Common myeloid progenitor, CD34-positive (primary cell): Measurements from ENCODE around the gene ABCF3.

Experiments
- CTCF ChIA-PET: fragments of 350-600 bp; sonication (Branson Sonifier 250); formaldehyde crosslinking; loops from one replicate; lab custom pipeline; 2021; ENCODE audit warnings: antibody characterized with exemption; lab: Charles Lee
- POLR2A ChIA-PET: fragments of 350-600 bp; sonication (Branson Sonifier 250); formaldehyde crosslinking; loops from one replicate; lab custom pipeline; 2021; ENCODE audit warnings: antibody characterized with exemption; lab: Charles Lee
- DNase-seq, 3 donors: peaks; one replicate each; pipeline versions ENCODE4 v3.0.0 to v3.0.0-alpha.2; 2013
- H3K27ac ChIP-seq, 2 experiments: 1 replicate in 1 of 2; 2 replicates in 1 of 2; pipeline ENCODE4 v1.7.0; 2013; ENCODE audit warnings: inconsistent platforms in 2 of 2, low read length in 2 of 2, mild to moderate bottlenecking in 2 of 2, low read depth in 1 of 2, moderate library complexity in 1 of 2; ENCODE audit not compliant: severe bottlenecking in 2 of 2, insufficient read depth in 1 of 2, poor library complexity in 1 of 2
- H3K27me3 ChIP-seq, 5 experiments: replicated peaks in 2 of 5; 1 replicate in 3 of 5; 2 replicates in 2 of 5; pipeline versions ENCODE4 v1.6.1 to v1.7.0; 2013; ENCODE audit warnings: low read length in 4 of 5, mild to moderate bottlenecking in 2 of 5, moderate library complexity in 2 of 5, inconsistent platforms in 1 of 5; ENCODE audit not compliant: insufficient read depth in 5 of 5, control insufficient read depth in 4 of 5
- H3K36me3 ChIP-seq, 4 experiments: 1 replicate in 2 of 4; 2 replicates in 2 of 4; pipeline versions ENCODE4 v1.6.1 to v1.7.0; 2013; ENCODE audit warnings: low read length in 3 of 4, control low read depth in 1 of 4, mild to moderate bottlenecking in 1 of 4; ENCODE audit not compliant: control insufficient read depth in 4 of 4, insufficient read depth in 4 of 4
- H3K4me1 ChIP-seq, 4 experiments: 1 replicate in 3 of 4; 2 replicates in 1 of 4; pipeline versions ENCODE4 v1.6.1 to v1.7.1; 2013; ENCODE audit warnings: low read length in 3 of 4, mild to moderate bottlenecking in 3 of 4, control low read depth in 1 of 4, inconsistent platforms in 1 of 4, moderate library complexity in 1 of 4; ENCODE audit not compliant: control insufficient read depth in 4 of 4, insufficient read depth in 4 of 4; ENCODE audit errors: control extremely low read depth in 1 of 4
- H3K4me3 ChIP-seq, 7 experiments: 1 replicate in 4 of 7; 2 replicates in 3 of 7; pipeline versions ENCODE4 v1.5.1 to v1.7.0; 2013; ENCODE audit warnings: mild to moderate bottlenecking in 7 of 7, low read length in 6 of 7, moderate library complexity in 6 of 7, inconsistent platforms in 2 of 7, low read depth in 2 of 7, control low read depth in 1 of 7; ENCODE audit not compliant: insufficient read depth in 4 of 7, control insufficient read depth in 1 of 7; ENCODE audit errors: extremely low read depth in 1 of 7
- H3K9me3 ChIP-seq, 5 experiments: 1 replicate in 4 of 5; 2 replicates in 1 of 5; pipeline versions ENCODE4 v1.6.1 to v1.7.1; 2013; ENCODE audit warnings: low read length in 4 of 5, mild to moderate bottlenecking in 2 of 5, inconsistent platforms in 1 of 5, low read depth in 1 of 5, moderate library complexity in 1 of 5; ENCODE audit not compliant: control insufficient read depth in 4 of 5, insufficient read depth in 2 of 5; ENCODE audit errors: control extremely low read depth in 1 of 5
- WGBS: methylation state at CpG from one replicate; pipeline ENCODE4 v1.1.5; 2013; ENCODE audit not compliant: insufficient coverage; 5-methylcytosine and 5-hydroxymethylcytosine counted together

ABCF3 gene

DNA sequence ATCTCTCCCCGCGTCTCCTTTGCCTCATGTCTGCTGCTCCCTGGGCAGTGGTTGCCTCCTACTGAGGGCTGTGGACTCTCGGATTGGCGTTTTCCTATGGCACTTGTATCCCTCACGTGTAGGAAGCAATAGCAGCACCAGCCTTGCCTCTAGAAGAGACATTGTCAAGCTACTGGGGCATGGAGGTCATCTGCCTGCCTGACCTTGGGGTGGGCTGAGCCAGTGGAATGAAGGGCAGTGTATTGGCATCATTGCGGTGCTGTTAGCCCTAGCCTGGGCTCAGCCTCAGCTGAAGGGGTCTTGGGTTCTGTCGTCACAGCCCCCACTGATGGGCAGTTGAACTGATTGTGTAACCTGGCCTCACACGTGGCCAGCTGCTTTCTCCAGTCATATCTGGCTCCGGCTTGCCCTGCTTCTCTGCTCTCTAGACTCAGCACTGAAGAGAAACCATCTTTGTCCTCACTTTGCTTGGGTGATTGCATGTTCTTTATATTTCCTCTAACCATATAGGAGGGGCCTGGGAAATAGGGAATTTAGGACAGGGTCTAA, 8.1 kb downstream of the ABCF3 start:
- 97% methylated on average over 7 of the region's 9 CpGs for WGBS
- H3K27ac ChIP-seq: no peak overlapping the region
- DNase-seq: no peak
- H3K4me3 ChIP-seq: no peak overlapping the region
- ChIA-PET POLR2A (no interaction called here), CTCF (interaction anchor here (0.7 to 1.9 kb wide), 5 partner anchors 10 to 231 kb away, joined by 3 to 6 read pairs (median 4); partner anchors contain the start of gene AP2M1)
- H3K9me3 ChIP-seq: no peaks in the 10 kb centered on the region
- H3K27me3 ChIP-seq: no peaks in the 10 kb centered on the region
- H3K36me3 ChIP-seq: peaks cover 9 to 68% (median 54%) of the 10 kb centered on the region in 4 experiments
- H3K4me1 ChIP-seq: no peaks in the 10 kb centered on the region

GRCh38 chr3:184196536-184196935, 10.5 kb downstream of the ABCF3 start:
- POLR2A ChIA-PET: no interaction called here
- peaks cover 4 to 44% (median 33%) of the 10 kb centered on the region in 4 experiments for H3K36me3 ChIP-seq

DNA sequence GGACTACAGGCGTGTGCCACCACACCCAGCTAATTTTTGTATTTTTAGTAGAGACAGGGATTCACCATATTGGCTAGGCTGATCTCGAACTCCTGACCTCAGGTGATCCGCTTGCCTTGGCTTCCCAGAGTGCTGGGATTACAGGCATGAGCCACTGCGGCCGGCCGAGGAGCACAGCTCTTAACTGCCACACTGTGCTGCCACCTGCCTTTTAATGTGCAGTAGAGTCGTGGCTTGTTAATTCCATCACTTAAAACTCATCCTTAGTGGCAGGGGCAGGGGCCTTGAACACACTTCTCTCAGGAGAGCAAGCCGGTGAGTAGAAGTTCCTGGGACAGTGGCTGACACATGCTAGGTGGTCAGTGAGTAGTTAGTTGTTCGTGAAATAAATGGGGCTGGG, 12.5 kb downstream of the ABCF3 start:
- Histone ChIP-seq H3K36me3 (peaks cover 3 to 25% (median 17%) of the 10 kb centered on the region in 4 experiments), H3K27ac (no peak overlapping the region), H3K4me1 (no peaks in the 10 kb centered on the region), H3K27me3 (no peaks in the 10 kb centered on the region), H3K4me3 (no peak overlapping the region), H3K9me3 (no peaks in the 10 kb centered on the region)
- CTCF ChIA-PET: interaction anchor here (1.1 to 1.3 kb wide), 2 partner anchors 29 to 300 kb away, joined by 3 to 6 read pairs; no protein-coding TSS in a partner anchor
- no peak for DNase-seq
- 100% methylated on average over 4 of the region's 9 CpGs for WGBS
- POLR2A ChIA-PET: no interaction called here

More at GRCh38 chr3:184196536-184196935, 10.5 kb downstream of the ABCF3 start:
- no peak for DNase-seq
- Histone ChIP-seq H3K4me3 (no peak overlapping the region), H3K4me1 (no peaks in the 10 kb centered on the region), H3K27ac (no peak overlapping the region), H3K27me3 (no peaks in the 10 kb centered on the region), H3K9me3 (no peaks in the 10 kb centered on the region)
- WGBS: 89% methylated on average over 6 of the region's 6 CpGs
- CTCF ChIA-PET: interaction anchor here (1.0 to 1.1 kb wide), 2 partner anchors 9 to 31 kb away, joined by 3 read pairs; no protein-coding TSS in a partner anchor

DNA sequence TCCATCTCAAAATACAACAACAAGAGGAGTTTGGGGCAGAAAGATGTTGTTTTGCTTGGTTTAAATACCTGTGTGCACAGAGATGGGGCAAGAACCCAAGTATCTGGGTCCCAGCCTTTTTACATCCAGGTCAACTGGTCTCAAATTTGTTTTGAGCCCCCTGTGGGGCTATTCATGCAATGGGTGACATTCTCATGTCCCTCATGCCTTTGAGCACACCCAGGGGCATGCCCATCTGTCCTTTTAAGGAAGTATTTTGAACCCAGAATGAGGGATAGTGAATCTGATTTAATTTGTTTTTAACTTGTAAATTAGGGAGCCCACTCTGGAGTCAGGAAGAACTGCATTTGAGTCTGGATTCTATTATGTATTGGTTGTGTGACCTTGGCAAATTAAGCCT, 14.8 kb downstream of the ABCF3 start:
- DNase-seq: no peak
- ChIA-PET CTCF (no interaction called here), POLR2A (no interaction called here)
- no peak overlapping the region for H3K27ac ChIP-seq
- H3K9me3 ChIP-seq: no peaks in the 10 kb centered on the region
- H3K27me3 ChIP-seq: no peaks in the 10 kb centered on the region
- H3K4me1 ChIP-seq: no peaks in the 10 kb centered on the region
- H3K4me3 ChIP-seq: no peak overlapping the region
- H3K36me3 ChIP-seq: peaks cover 0 to 6% (median 4%) of the 10 kb centered on the region in 4 experiments

- peaks cover 2 to 10% (median 3%) of the 10 kb centered on the region in 5 experiments for H3K27me3 ChIP-seq
- no peak overlapping the region for H3K4me3 ChIP-seq
- ChIA-PET POLR2A (no interaction called here), CTCF (interaction anchor here (0.6 to 2.2 kb wide), 6 partner anchors 9 to 336 kb away, joined by 3 to 8 read pairs (median 4); no protein-coding TSS in a partner anchor)
- no peak overlapping the region for H3K27ac ChIP-seq
- H3K4me1 ChIP-seq: no peaks in the 10 kb centered on the region
- no peaks in the 10 kb centered on the region for H3K36me3 ChIP-seq
- DNase-seq: no peak
- 92% methylated on average over 8 of the region's 8 CpGs for WGBS
- no peaks in the 10 kb centered on the region for H3K9me3 ChIP-seq
These were observed 17.5 kb downstream of the ABCF3 start for GRCh38 chr3:184203526-184203925.

DNA sequence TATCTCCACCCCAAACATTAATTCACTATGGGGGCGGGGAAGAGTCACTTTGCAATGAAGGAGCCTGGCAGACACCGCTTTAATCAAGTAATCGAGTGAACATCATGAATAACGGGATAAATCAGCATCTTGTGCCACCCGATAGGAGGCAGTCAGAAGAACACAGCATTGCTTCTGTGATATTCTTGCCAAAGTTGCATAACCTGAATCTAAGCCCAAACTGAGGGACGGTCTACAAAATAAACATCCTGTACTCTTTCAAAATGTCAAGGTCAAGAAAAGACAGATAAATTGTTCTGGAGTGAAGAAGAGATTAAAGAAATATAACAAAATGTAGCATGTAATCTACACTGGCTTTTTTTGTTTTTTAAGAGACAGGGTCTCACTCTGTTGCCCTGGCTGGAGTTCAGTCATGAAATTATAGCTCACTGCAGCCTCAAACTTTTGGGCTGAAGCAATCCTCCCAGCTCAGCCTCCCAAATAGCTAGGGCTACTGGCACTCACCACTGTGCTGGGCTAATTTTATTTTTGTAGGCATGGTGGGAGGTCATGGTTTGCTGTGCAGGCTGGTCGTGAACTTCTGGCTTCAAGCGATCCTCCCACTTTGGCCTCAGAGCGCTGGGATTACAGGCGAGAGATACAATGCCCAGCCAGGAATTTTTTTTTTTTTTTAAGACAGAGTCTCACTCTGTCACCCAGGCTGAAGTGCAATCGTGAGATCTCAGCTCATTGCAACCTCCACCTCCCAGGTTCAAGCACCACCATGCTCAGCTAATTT, 23.3 kb downstream of the ABCF3 start:
- DNase-seq: no peak
- Histone ChIP-seq H3K4me1 (no peaks in the 10 kb centered on the region), H3K36me3 (no peaks in the 10 kb centered on the region), H3K4me3 (no peak overlapping the region), H3K9me3 (no peaks in the 10 kb centered on the region), H3K27ac (no peak overlapping the region), H3K27me3 (peaks cover 2 to 12% (median 3%) of the 10 kb centered on the region in 5 experiments)
- POLR2A ChIA-PET: interaction anchor here (0.6 kb wide), 1 partner anchor 291 kb away, joined by 4 read pairs; no protein-coding TSS in a partner anchor
- WGBS: 86% methylated on average over 10 of the region's 11 CpGs
- CTCF ChIA-PET: interaction anchor here (1.2 to 2.8 kb wide), 3 partner anchors 19 to 311 kb away, joined by 3 to 10 read pairs (median 3); no protein-coding TSS in a partner anchor

- 94% methylated on average over 3 of the region's 5 CpGs for WGBS
- POLR2A ChIA-PET: no interaction called here
- Histone ChIP-seq H3K4me3 (no peak overlapping the region), H3K9me3 (no peaks in the 10 kb centered on the region), H3K36me3 (no peaks in the 10 kb centered on the region), H3K27me3 (peaks cover 2 to 10% (median 4%) of the 10 kb centered on the region in 5 experiments), H3K4me1 (no peaks in the 10 kb centered on the region), H3K27ac (no peak overlapping the region)
- DNase-seq: no peak
- CTCF ChIA-PET: interaction anchor here (0.7 to 2.8 kb wide), 2 partner anchors 17 to 79 kb away, joined by 3 to 10 read pairs; no protein-coding TSS in a partner anchor
These were observed 25.3 kb downstream of the ABCF3 start for GRCh38 chr3:184211297-184211696.
